Islet precursor cell (in vitro differentiated cells): Measurements from ENCODE around the gene ARHGAP6.

Experiments used
- DNase-seq: peaks from one replicate; pipeline ENCODE4 v3.0.0-alpha.2; 2018

The ARHGAP6 gene

DNA sequence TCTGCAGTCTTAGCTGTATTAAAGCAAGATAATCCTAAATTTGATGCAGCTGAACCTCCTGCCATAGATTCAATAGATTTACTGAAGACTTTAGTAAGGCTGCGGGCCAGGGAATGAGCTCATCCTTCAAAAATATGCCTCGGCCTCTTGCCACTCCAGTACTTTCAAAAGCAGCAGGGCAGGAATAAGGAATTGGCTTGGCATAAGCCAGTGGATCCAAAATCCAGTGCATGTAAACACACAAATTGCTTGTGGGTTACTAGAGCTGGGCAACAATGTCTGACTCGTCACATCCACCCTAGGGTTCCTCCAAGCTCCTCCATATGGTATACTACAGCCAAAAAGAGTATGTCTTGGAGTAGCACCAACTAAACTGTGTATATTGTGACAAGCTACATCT is 207.6 kb downstream of the ARHGAP6 start:
- no peak for DNase-seq

DNA sequence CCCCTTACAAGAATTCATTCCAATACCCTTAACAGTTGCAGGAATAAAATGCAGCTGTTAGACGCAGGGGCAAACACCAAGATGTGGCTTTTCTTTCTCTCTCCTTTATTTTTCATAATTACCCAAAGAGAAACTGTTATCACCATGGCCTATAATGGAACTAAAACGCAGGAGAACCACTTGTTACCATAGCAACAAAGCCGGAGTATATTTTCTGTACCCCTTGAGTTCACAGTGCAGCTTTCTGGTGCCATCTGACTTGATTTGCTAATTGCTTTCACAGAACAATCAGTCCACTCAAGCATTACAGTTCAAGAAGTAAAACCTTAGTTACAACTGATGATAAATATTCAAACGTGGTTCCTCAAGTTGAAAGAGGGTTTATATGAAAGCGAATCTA is 214.6 kb downstream of the ARHGAP6 start:
- no peak for DNase-seq

GRCh38 chrX:11450354-11450753 is 215.4 kb downstream of the ARHGAP6 start:
- DNase-seq, result no peak

DNA sequence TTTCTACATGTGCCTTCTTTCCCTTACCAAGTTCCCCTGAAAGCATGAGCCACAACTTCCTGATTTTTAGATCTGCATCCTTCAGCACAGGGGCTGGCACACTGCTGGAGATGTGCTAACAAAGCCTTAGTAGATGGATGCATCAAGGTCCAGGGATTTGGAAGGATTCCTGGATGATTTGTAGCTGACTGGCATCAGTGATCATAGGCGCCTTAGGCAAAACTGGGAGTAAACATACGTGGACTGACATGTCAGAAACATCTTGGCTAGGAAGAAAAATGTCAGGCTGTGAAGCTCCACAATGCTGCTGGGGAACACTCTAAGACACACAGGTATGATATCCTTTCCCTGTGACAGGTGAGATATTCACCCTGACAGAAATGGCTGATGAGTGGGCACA is 216.1 kb downstream of the ARHGAP6 start:
- DNase-seq, result no peak

GRCh38 chrX:11447418-11447817 is 218.3 kb downstream of the ARHGAP6 start:
- DNase-seq, result no peak

DNA sequence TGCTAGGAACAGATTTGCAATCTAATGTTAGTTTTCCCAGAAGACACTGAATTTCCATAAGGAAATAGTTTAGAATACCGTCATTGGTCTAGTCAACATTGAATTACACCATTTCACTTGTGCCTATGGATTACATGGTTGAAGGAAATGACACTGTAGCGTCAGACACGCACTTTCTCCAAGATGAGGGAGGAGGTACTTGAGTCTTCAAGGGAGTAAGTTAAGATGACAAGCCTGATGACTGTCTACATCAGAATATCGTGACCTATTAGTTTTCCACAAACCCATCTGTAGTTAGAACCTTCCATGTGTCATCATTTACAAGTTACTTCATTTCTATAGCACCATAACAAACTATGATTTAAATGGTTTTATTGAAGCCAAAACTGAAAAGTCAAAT is 218.8 kb downstream of the ARHGAP6 start:
- no peak for DNase-seq

DNA sequence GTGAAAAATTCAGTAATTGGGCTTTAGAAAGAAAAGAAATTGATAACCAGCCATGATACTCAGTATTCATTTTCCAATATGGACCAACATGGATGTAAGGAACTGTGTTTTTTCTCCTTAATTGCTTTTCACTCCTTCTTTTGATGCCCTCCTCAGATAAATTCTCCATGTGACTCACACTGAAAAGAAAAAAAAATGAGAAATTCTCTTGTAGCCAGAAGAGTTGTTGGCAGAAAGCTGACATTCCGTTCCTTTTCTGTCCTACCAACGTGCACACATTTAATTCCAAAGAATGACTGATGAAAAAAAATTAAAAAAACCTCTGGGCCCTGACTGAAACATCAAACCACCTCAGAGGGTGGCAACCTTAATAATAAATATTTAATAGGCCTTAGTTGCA is 219.4 kb downstream of the ARHGAP6 start:
- DNase-seq, result no peak

- no peak for DNase-seq
These were observed 220.2 kb downstream of the ARHGAP6 start for GRCh38 chrX:11445540-11445939.

DNA sequence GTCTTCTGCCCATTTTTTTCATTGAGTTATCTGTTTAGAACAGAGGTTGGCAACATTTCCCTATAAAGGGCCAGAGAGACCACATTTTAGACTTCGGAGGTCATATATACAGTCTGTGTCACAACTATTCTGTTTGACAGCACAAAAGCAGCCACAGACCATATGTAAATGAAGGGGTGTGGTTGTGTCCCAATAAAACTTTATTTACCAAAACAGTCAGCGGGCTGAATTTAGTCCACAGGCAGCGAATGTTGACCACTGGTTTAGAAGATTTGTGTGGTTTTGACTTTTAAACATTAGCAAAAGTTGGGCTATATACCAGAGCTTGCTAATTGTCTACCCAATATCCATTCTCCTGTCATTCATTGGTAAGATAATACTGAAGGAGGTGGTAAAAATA is 221.7 kb downstream of the ARHGAP6 start:
- DNase-seq, result no peak

DNA sequence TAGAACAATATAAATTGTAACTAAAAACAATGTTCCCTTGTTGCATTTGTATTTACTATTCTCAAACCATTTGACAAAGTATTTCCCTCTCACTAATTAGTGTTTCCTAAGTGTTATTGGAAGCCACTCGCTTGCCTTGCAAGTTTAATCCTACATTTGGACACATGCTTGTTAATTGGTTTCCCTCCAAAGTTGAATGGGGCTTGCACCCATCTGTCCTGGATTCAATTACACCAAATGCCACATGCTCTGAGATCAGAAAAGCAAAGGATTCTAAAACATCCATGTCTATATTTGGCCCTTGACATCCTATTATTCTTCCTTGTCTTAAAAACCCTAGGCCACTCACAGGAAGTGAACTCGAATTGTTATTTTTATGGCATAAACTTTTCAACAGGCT is 225.9 kb downstream of the ARHGAP6 start:
- DNase-seq, result no peak

DNA sequence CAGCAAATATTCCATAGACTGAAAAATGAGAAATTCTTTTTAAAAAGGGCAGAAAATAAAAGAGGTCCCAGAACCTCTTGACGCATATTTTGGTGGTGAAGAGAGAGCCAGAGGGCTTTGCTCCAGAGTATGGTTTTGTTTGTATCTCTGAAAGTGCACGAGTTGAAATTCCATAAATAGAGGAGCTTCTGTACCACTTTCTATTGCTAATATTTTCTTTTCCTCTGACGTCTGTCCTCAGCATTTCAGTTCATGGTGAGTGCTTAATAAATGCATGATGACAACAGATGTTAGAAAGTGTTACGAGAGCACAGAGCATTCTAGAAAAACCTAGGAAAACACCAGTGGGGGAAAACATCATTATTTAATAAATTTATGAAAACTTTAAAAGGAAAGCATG is 227.0 kb downstream of the ARHGAP6 start:
- no peak for DNase-seq

DNA sequence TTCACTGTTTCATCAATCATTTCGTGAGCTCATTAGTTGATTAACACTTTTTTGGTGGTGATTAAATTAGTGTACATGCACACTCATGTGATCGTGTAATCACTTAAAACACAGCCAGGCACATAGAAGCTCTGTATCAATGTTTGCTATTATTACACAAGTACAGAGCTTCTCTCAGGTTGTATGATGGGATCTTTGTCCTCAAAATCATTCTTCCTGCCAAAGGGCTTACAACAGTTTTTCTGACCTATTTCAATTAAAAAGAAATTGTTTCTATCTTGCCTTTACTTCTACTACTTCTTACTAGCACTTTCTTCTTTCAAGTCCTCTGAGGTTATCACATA is 227.4 kb downstream of the ARHGAP6 start:
- DNase-seq, result no peak

DNA sequence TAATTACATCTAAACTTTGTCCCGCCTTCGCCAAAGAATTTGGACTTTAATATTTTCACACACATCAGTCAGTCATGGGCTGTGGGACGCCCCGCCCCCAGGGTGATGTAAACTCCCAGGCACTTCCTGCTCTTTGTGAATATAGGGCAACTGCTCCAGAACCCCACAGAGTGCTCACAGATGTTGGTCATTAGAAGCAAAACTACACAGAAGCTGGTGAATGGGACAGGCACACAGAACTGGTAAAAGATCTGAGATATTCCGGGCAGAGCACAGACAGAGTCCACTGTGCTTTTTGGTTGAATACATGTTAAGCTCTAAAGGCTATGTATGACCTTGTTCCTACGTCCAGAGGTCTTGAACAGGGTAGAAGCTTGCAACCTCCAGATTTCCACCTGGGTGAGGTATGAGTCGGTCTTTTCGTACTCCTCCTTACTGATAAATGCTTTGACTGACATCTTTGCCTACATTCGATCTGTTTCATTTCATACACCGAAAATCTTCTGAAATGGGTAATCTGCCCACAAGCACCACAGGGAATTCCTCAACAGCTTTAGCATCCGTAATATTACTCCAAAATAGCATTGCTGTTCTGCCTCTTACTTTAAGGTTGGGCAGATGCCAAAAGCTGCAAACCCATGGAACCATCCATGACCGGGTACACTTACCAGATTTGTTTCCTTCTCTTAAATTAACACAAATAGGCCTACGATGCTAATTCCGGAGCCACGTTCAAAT is 227.9 kb downstream of the ARHGAP6 start:
- no peak for DNase-seq

- no peak for DNase-seq
These were observed 230.2 kb downstream of the ARHGAP6 start for GRCh38 chrX:11435568-11435967.

GRCh38 chrX:11434607-11435006 is 231.1 kb downstream of the ARHGAP6 start:
- DNase-seq, result no peak

GRCh38 chrX:11431786-11432185 is 233.9 kb downstream of the ARHGAP6 start:
- no peak for DNase-seq

- no peak for DNase-seq
These were observed 235.4 kb downstream of the ARHGAP6 start for GRCh38 chrX:11430271-11430670.

DNA sequence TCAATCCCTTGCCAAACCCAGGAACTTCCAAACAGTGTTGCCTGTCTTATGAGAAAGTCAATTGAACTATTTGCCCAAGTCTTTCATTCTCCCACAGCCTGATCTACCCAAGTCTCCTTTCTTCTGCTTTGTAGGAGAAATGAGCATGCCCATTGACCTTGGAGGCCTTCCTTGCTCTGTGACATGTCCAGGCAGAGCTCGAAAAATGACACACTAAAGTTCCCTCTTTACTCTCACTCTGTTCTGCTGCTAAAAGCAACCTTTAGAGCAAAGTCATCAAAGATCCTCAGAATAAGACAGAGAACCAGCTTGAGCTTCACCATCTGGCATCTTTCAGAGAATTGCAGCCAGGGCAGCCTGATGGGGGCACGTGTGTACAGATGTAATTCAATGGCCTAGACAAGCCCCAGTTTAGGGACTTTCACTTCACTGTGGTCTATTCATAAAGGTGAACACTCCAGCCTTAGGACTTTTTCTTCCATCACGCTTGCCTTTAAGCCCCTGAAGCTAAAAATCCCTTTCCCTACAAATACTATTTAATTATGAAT is 236.1 kb downstream of the ARHGAP6 start:
- DNase-seq, result no peak

- peak; percentile 58 for DNase-seq
These were observed 238.2 kb downstream of the ARHGAP6 start for GRCh38 chrX:11427453-11428071.

DNA sequence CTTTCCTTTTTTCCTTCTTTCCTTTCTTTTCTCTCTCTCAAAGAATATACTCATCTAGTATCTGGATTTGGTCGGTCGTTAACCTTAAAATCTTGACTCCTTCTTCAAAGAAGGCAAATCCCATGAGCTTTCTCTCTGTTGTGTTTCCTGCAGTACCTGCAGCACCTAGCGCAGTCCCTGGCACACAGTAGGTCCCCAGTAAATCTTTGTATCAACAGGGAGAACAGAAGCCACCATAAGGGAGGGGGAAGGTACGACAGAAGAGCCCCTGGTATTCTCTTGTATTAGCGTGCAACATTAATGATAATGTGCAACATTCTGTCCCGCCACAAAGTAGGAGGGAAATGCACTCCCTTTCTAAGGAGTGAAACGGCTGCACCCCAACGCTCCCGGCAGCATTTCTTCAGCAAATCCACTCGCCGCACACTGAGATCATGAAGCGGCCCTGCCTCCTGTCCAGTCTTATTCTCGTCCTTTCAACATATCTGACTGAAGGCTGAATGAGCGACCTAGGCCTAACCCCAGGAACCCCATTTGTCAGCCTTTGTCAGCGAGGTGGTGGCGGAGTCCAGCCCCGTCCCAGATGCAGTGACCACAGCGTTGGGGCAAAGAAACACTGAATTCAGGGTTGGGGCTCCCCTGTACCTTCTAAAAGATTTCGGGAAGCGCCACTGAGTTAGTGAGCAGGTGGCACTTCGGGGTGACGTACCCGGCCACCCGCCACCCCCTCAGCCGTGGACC is 238.8 kb downstream of the ARHGAP6 start:
- DNase-seq, result no peak

- DNase-seq, result no peak
These were observed 240.6 kb downstream of the ARHGAP6 start for GRCh38 chrX:11424903-11425674.

DNA sequence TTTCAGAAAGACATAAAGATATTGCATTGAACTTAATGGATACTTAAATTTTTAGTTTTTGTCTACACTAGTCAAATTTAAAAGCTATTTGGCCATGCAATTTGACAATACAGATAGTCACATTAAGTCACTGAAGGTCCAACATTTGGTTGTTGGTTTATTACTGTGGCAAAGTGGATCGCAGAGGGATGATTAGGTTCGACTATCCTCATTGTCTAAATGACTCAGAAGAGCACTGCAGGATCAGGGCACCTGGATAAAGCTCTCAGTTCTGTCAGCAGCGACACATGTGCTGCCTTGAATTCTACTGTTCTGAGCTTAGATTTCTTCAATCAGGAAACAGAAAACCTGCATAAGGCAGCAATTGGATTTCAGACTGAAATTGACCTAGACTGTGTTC is 241.8 kb downstream of the ARHGAP6 start:
- DNase-seq, result no peak

DNA sequence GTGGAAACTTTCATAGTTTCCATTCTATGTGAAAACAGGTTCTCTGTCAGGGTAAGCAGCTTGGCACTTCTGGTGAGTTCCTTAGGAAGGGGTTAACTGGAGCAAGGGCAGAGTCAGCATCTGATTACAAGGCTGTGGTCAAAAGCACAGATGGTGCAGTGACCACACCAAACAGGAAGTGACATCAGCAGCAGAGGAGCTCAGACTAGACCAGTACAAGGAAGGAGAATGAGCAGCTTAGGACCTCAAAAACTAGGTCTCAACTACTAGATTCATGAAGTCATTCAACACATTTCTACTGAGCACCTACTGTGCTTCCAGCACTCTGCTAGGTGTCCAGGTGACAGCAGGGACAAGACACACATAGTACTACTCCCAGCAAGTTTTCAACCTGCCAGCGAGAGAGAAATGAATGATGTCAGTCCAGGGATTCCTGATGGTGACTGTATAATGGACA is 242.3 kb downstream of the ARHGAP6 start:
- no peak for DNase-seq
